Thyroid gland (tissue), 4 donors: ENCODE measurements around the gene MEIS3. TPM values are rescaled to one million over a fixed set of nuclear protein-coding genes. Genes with fewer than 3 reads are reported as not detected.

Source experiments
- DNase-seq, 2 donors: peaks; one replicate each; pipeline ENCODE4 v3.0.0-alpha.2; 2019
- H3K27ac ChIP-seq, 3 donors: fragments of 200-600 bp; sonication (generic); 1 replicate in 2 of 3; 2 replicates in 1 of 3; pipeline ENCODE4 v1.5.1; 2016 to 2019; ENCODE audit warnings: mild to moderate bottlenecking in 1 of 3, moderate library complexity in 1 of 3
- H3K27me3 ChIP-seq: fragments of 200-600 bp; sonication (generic); one replicate; pipeline ENCODE4 v1.5.1; 2019
- H3K36me3 ChIP-seq, 2 donors: fragments of 200-600 bp; sonication (generic); one replicate each; pipeline ENCODE4 v1.5.1; 2016 to 2019
- H3K4me1 ChIP-seq, 2 donors: fragments of 200-600 bp; sonication (generic); one replicate each; pipeline ENCODE4 v1.5.1; 2017 to 2019
- H3K4me3 ChIP-seq, 3 donors: fragments of 200-600 bp; sonication (generic); replicated peaks in 1 of 3; 1 replicate in 2 of 3; 2 replicates in 1 of 3; pipeline ENCODE4 v1.5.1; 2016; ENCODE audit warnings: mild to moderate bottlenecking in 1 of 3
- H3K9me3 ChIP-seq: fragments of 200-600 bp; sonication (generic); one replicate; pipeline ENCODE4 v1.5.1; 2017
- POLR2A ChIP-seq, 2 donors: fragments of 450-650 bp; IDR thresholded peaks; one replicate each; pipeline ENCODE4 v1.6.1; 2017; ENCODE audit warnings: antibody characterized with exemption in 2 of 2, mild to moderate bottlenecking in 2 of 2, moderate library complexity in 1 of 2
- WGBS, 2 donors: methylation state at CpG; one replicate each; pipeline ENCODE4 v1.1.5; 2017; 5-methylcytosine and 5-hydroxymethylcytosine counted together
- intact Hi-C: fragments of 100-400 bp; cut with DNase I; formaldehyde crosslinking; loops from one replicate; pipeline ENCODE4 v1.15.1; 2023
- total RNA-seq, 4 donors: library from RNA; depleted of rRNA; stranded (reverse); fragments of >200 nt; gene quantifications; one replicate each; pipeline ENCODE4 v1.2.3, GENCODE V29; 2016
- TF ChIP-seq, protein P1 (sequence below), 6 experiments: fragments of 200-600 bp in 3 of 6; fragments of 450-650 bp in 3 of 6; sonication (generic) in 3 of 6; IDR thresholded peaks; one replicate each; pipeline ENCODE4 v1.5.1; 2016 to 2019; ENCODE audit warnings: antibody characterized with exemption in 6 of 6, mild to moderate bottlenecking in 2 of 6, inconsistent platforms in 1 of 6, moderate library complexity in 1 of 6

Gene MEIS3
- total RNA-seq, 4 donors from 2014 or later: 3.6 to 15.3 (median 6.1) TPM

DNA sequence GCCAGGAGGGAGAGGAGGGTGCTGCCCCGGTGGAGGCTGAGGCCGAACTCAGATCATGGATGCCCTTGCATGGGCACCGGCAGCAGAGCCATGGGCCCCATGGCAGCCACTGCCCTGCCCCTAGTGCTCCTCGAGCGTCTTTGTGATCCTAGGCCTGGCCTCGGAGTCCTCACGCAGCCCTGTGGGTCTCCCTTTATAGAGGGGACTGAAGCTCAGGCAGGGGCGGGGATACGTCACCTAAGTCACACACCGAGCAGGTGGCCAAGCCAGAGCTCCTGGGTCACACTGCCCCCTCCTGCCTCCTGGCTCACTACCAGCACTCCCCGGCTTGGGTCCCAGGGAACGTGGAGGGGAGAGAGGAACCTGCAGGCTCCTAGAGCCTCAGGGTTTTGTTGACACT is 41.5 kb downstream of the MEIS3 start:
- H3K9me3 ChIP-seq: no peaks in the 10 kb centered on the region
- DNase-seq: no peak
- H3K4me1 ChIP-seq: no peaks in the 10 kb centered on the region
- TF ChIP-seq, protein P1, sequence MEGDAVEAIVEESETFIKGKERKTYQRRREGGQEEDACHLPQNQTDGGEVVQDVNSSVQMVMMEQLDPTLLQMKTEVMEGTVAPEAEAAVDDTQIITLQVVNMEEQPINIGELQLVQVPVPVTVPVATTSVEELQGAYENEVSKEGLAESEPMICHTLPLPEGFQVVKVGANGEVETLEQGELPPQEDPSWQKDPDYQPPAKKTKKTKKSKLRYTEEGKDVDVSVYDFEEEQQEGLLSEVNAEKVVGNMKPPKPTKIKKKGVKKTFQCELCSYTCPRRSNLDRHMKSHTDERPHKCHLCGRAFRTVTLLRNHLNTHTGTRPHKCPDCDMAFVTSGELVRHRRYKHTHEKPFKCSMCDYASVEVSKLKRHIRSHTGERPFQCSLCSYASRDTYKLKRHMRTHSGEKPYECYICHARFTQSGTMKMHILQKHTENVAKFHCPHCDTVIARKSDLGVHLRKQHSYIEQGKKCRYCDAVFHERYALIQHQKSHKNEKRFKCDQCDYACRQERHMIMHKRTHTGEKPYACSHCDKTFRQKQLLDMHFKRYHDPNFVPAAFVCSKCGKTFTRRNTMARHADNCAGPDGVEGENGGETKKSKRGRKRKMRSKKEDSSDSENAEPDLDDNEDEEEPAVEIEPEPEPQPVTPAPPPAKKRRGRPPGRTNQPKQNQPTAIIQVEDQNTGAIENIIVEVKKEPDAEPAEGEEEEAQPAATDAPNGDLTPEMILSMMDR (IDR thresholded peaks at IDR 0.05): no peak
- TF ChIP-seq POLR2A (IDR thresholded peaks at IDR 0.05): no peak
- H3K27ac ChIP-seq: no peak overlapping the region
- 86 to 94% methylated on average over 8 to 9 of the region's 12 CpGs for WGBS, 2 donors
- intact Hi-C loops: no loop called here
- peaks cover 65 to 73% of the 10 kb centered on the region in 2 donors for H3K36me3 ChIP-seq
- no peak overlapping the region for H3K4me3 ChIP-seq
- no peaks in the 10 kb centered on the region for H3K27me3 ChIP-seq

DNA sequence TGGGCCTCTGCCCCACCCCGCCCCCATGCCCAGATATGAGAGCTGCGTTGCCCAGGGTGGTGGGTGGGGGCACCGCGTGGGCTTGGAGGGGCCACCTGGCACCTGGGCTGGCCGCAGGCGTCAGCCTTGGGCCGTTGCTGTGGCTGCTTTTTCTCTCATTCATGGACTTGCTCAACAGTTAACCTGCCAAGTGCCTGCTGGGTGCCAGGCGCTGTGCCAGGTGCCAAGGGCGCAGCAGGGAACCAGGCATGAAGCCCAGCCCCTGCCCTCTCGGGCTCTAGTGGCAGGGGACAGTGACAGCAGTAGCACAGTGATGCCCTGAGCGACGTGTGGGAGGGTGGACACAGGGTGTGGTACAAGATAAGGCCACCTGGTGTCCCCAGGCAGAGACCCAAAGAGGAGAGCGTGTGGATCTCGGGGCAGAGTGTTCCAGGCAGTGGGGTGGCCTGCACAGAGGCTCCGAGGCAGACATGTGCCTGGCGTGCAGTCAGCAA is 42.1 kb downstream of the MEIS3 start:
- Histone ChIP-seq H3K27ac (no peak overlapping the region), H3K27me3 (no peaks in the 10 kb centered on the region), H3K4me3 (no peak overlapping the region), H3K36me3 (peaks cover 67 to 72% of the 10 kb centered on the region in 2 donors), H3K9me3 (no peaks in the 10 kb centered on the region), H3K4me1 (no peaks in the 10 kb centered on the region)
- intact Hi-C loops: no loop called here
- DNase-seq: peak; percentile 17 to 18
- TF ChIP-seq, protein P1 (IDR thresholded peaks at IDR 0.05): no peak
- no peak for TF ChIP-seq POLR2A (IDR thresholded peaks at IDR 0.05)
- 85 to 95% methylated on average over 9 to 16 of the region's 16 CpGs for WGBS, 2 donors

GRCh38 chr19:47376589-47377144 is 42.7 kb downstream of the MEIS3 start:
- no peak overlapping the region for H3K27ac ChIP-seq
- peaks cover 63 to 66% of the 10 kb centered on the region in 2 donors for H3K36me3 ChIP-seq
- no peaks in the 10 kb centered on the region for H3K27me3 ChIP-seq
- intact Hi-C loops: no loop called here
- 89 to 94% methylated on average over 8 of the region's 16 CpGs for WGBS, 2 donors
- no peak overlapping the region for H3K4me3 ChIP-seq
- H3K4me1 ChIP-seq: no peaks in the 10 kb centered on the region
- H3K9me3 ChIP-seq: no peaks in the 10 kb centered on the region
- TF ChIP-seq, protein P1 (IDR thresholded peaks at IDR 0.05): no peak
- no peak for TF ChIP-seq POLR2A (IDR thresholded peaks at IDR 0.05)
- DNase-seq: no peak

GRCh38 chr19:47375694-47376588 is 43.4 kb downstream of the MEIS3 start:
- Histone ChIP-seq H3K4me3 (no peak overlapping the region), H3K9me3 (no peaks in the 10 kb centered on the region), H3K4me1 (no peaks in the 10 kb centered on the region), H3K36me3 (peaks cover 60 to 62% of the 10 kb centered on the region in 2 donors), H3K27me3 (no peaks in the 10 kb centered on the region), H3K27ac (no peak overlapping the region)
- TF ChIP-seq, protein P1 (IDR thresholded peaks at IDR 0.05): no peak
- TF ChIP-seq POLR2A (IDR thresholded peaks at IDR 0.05): no peak
- intact Hi-C loops: no loop called here
- DNase-seq: no peak
- 92 to 98% methylated on average over 12 to 27 of the region's 30 CpGs for whole genome bisulfite sequencing, 2 donors
